H1 (cell line): ENCODE results near the gene ARL3. TPM values are rescaled to one million over a fixed set of nuclear protein-coding genes. Genes with fewer than 3 reads are reported as not detected.

Source experiments
- CTCF ChIA-PET: fragments of 300-600 bp; sonication (Branson Sonifier 250); formaldehyde crosslinking; loops from one replicate; lab custom pipeline; 2021; ENCODE audit not compliant: partially characterized antibody; lab: Charles Lee
- POLR2A ChIA-PET: fragments of 300-600 bp; sonication (Branson Sonifier 250); formaldehyde crosslinking; loops from one replicate; lab custom pipeline; 2021; ENCODE audit warnings: inconsistent platforms; ENCODE audit not compliant: partially characterized antibody; lab: Charles Lee
- DNase-seq, 2 experiments: peaks; one replicate each; pipeline versions ENCODE4 v3.0.0 to v3.0.0-alpha.2; 2010 to 2022; ENCODE audit warnings: low spot score in 2 of 2, low read depth in 1 of 2, mixed read lengths in 1 of 2
- FAIRE-seq: peaks from 2 replicates; lab custom pipeline; 2011; peaks lifted over from hg19 to GRCh38; lab: Jason Lieb, UNC
- H2AFZ ChIP-seq: 2 replicates; pipeline ENCODE4 v1.8.1; 2012; ENCODE audit warnings: low read length, inconsistent platforms
- H2AK5ac ChIP-seq: 2 replicates; pipeline ENCODE4 v1.6.1; 2013; ENCODE audit warnings: low read depth, low read length
- H2BK120ac ChIP-seq: replicated peaks from 2 replicates; pipeline ENCODE3; 2013; ENCODE audit warnings: low read depth, low read length, inconsistent platforms
- H2BK12ac ChIP-seq: 2 replicates; pipeline ENCODE4 v1.6.1; 2013; ENCODE audit warnings: low read depth, low read length
- H2BK15ac ChIP-seq: 2 replicates; pipeline ENCODE4 v1.6.1; 2013; ENCODE audit warnings: low read length
- H2BK20ac ChIP-seq: 2 replicates; pipeline ENCODE4 v1.6.1; 2013; ENCODE audit warnings: low read length
- H2BK5ac ChIP-seq: 2 replicates; pipeline ENCODE4 v1.6.1; 2013; ENCODE audit warnings: low read depth, low read length
- H3K14ac ChIP-seq: 2 replicates; pipeline ENCODE4 v1.6.1; 2013; ENCODE audit warnings: inconsistent platforms; ENCODE audit not compliant: insufficient read length
- H3K18ac ChIP-seq: 2 replicates; pipeline ENCODE4 v1.6.1; 2013; ENCODE audit warnings: low read length; ENCODE audit errors: extremely low read depth
- H3K23ac ChIP-seq: 2 replicates; pipeline ENCODE4 v1.6.1; 2013; ENCODE audit warnings: inconsistent platforms; ENCODE audit not compliant: insufficient read length
- H3K23me2 ChIP-seq: 2 replicates; pipeline ENCODE4 v1.6.1; 2013; ENCODE audit warnings: low read depth, low read length
- H3K27ac ChIP-seq: 2 replicates; pipeline ENCODE4 v1.6.1; 2011; ENCODE audit warnings: low read depth, low read length, inconsistent platforms
- H3K27me3 ChIP-seq, 4 experiments: replicated peaks in 1 of 4; 1 replicate in 1 of 4; 2 replicates in 3 of 4; pipeline versions ENCODE4 v1.6.1 to v1.8.1; 2011 to 2013; ENCODE audit warnings: low read length in 3 of 4, mild to moderate bottlenecking in 3 of 4, inconsistent platforms in 2 of 4, mixed read lengths in 2 of 4, moderate library complexity in 1 of 4; ENCODE audit not compliant: control insufficient read depth in 3 of 4, insufficient read depth in 3 of 4; ENCODE audit errors: extremely low read depth in 1 of 4
- H3K36me3 ChIP-seq, 4 experiments: 2 replicates each; pipeline versions ENCODE4 v1.6.1 to v1.8.1; 2011 to 2013; ENCODE audit warnings: mild to moderate bottlenecking in 4 of 4, low read length in 3 of 4, moderate library complexity in 2 of 4, control low read depth in 1 of 4, inconsistent platforms in 1 of 4; ENCODE audit not compliant: insufficient read depth in 4 of 4, control insufficient read depth in 2 of 4
- H3K4ac ChIP-seq: replicated peaks from 2 replicates; pipeline ENCODE3; 2013; ENCODE audit warnings: low read length, low read depth, mixed read lengths, inconsistent platforms; ENCODE audit not compliant: insufficient read length
- H3K4me1 ChIP-seq, 4 experiments: replicated peaks in 1 of 4; 1 replicate in 1 of 4; 2 replicates in 3 of 4; pipeline versions ENCODE4 v1.6.1 to v1.8.1; 2011 to 2013; ENCODE audit warnings: low read length in 3 of 4, inconsistent platforms in 2 of 4, mixed read lengths in 1 of 4; ENCODE audit not compliant: insufficient read depth in 4 of 4, control insufficient read depth in 3 of 4
- H3K4me2 ChIP-seq, 2 experiments: 2 replicates each; pipeline versions ENCODE4 v1.6.1 to v1.8.1; 2011 to 2013; ENCODE audit warnings: low read depth in 2 of 2, low read length in 2 of 2, control low read depth in 1 of 2, inconsistent platforms in 1 of 2, mild to moderate bottlenecking in 1 of 2; ENCODE audit not compliant: insufficient read depth in 1 of 2
- H3K4me3 ChIP-seq, 4 experiments: fragments of 200-600, 300-600 bp in 1 of 4; sonication (generic), shearing (Covaris generic), sonication (Bioruptor Twin) in 1 of 4; 2 replicates each; pipeline versions ENCODE4 v1.5.1 to v1.8.1; 2011 to 2016; ENCODE audit warnings: low read length in 4 of 4, low read depth in 3 of 4, control low read depth in 2 of 4, inconsistent platforms in 2 of 4, mild to moderate bottlenecking in 2 of 4, mixed read lengths in 1 of 4, moderate library complexity in 1 of 4; ENCODE audit not compliant: insufficient read depth in 2 of 4; ENCODE audit errors: extremely low read depth in 1 of 4
- H3K56ac ChIP-seq: replicated peaks from 2 replicates; pipeline ENCODE3; 2013; ENCODE audit warnings: low read depth, mild to moderate bottlenecking, mixed read lengths, low read length, inconsistent platforms; ENCODE audit not compliant: insufficient read length
- H3K79me1 ChIP-seq: 2 replicates; pipeline ENCODE4 v1.6.1; 2013; ENCODE audit warnings: low read depth, low read length, control low read depth
- H3K79me2 ChIP-seq, 2 experiments: 2 replicates each; pipeline versions ENCODE4 v1.6.1 to v1.8.1; 2012 to 2013; ENCODE audit warnings: low read length in 2 of 2, mild to moderate bottlenecking in 2 of 2, inconsistent platforms in 1 of 2; ENCODE audit not compliant: insufficient read depth in 2 of 2, control insufficient read depth in 1 of 2
- H3K9ac ChIP-seq, 4 experiments: replicated peaks in 1 of 4; 1 replicate in 1 of 4; 2 replicates in 3 of 4; pipeline versions ENCODE4 v1.6.1 to v1.8.1; 2011 to 2013; ENCODE audit warnings: low read depth in 3 of 4, low read length in 3 of 4, control low read depth in 2 of 4, mild to moderate bottlenecking in 2 of 4, moderate library complexity in 2 of 4, inconsistent platforms in 1 of 4; ENCODE audit errors: extremely low read depth in 1 of 4
- H3K9me3 ChIP-seq, 2 experiments: 2 replicates each; pipeline versions ENCODE4 v1.6.1 to v1.8.1; 2012 to 2013; ENCODE audit warnings: mild to moderate bottlenecking in 2 of 2, moderate library complexity in 2 of 2, control low read depth in 1 of 2, inconsistent platforms in 1 of 2, low read depth in 1 of 2, low read length in 1 of 2, mixed read lengths in 1 of 2; ENCODE audit not compliant: insufficient read depth in 2 of 2
- H4K20me1 ChIP-seq, 2 experiments: replicated peaks in 1 of 2; 2 replicates each; pipeline versions ENCODE3 to v1.8.1; 2011 to 2013; ENCODE audit warnings: inconsistent platforms in 2 of 2, low read length in 2 of 2, mild to moderate bottlenecking in 1 of 2; ENCODE audit not compliant: insufficient read depth in 2 of 2, control insufficient read depth in 1 of 2
- H4K5ac ChIP-seq: 2 replicates; pipeline ENCODE4 v1.6.1; 2013; ENCODE audit warnings: low read length, low read depth, mixed read lengths, inconsistent platforms; ENCODE audit not compliant: insufficient read length
- H4K8ac ChIP-seq: 2 replicates; pipeline ENCODE4 v1.8.0; 2013; ENCODE audit warnings: mild to moderate bottlenecking, moderate library complexity, low read length, inconsistent platforms; ENCODE audit not compliant: insufficient read depth; ENCODE audit errors: extremely low read depth
- H4K91ac ChIP-seq: replicated peaks from 2 replicates; pipeline ENCODE3; 2013; ENCODE audit warnings: low read length, mixed read lengths, inconsistent platforms; ENCODE audit not compliant: insufficient read length
- BACH1 ChIP-seq: IDR thresholded peaks from 2 replicates; pipeline ENCODE4 v1.6.1; 2012; ENCODE audit warnings: low read length, improper control_type of control experiment
- BCL11A ChIP-seq, 2 experiments: IDR thresholded peaks; one replicate each; pipeline ENCODE4 v1.6.1; 2011; ENCODE audit warnings: low read depth in 2 of 2, low read length in 2 of 2, mild to moderate bottlenecking in 2 of 2
- CBX8 ChIP-seq: fragments of 300-800, 300-1000 bp; sonication (generic); IDR thresholded peaks from 2 replicates; pipeline ENCODE4 v1.7.1; 2016; ENCODE audit warnings: low read depth, low read length, borderline replicate concordance
- CEBPB ChIP-seq: IDR thresholded peaks from 2 replicates; pipeline ENCODE4 v1.6.1; 2012; ENCODE audit warnings: low read depth, low read length
- CHD1 ChIP-seq: IDR thresholded peaks from 2 replicates; pipeline ENCODE4 v1.6.1; 2012; ENCODE audit warnings: low read depth, low read length, improper control_type of control experiment
- EGR1 ChIP-seq: IDR thresholded peaks from 2 replicates; pipeline ENCODE4 v1.6.1; 2011; ENCODE audit warnings: low read depth, low read length, borderline replicate concordance
- EP300 ChIP-seq, 2 experiments: IDR thresholded peaks; 1 replicate in 1 of 2; 2 replicates in 1 of 2; pipeline ENCODE4 v1.6.1; 2011 to 2012; ENCODE audit warnings: low read depth in 2 of 2, low read length in 2 of 2, mild to moderate bottlenecking in 2 of 2, borderline replicate concordance in 1 of 2, inconsistent platforms in 1 of 2, moderate library complexity in 1 of 2
- KDM5A ChIP-seq: fragments of 200-600 bp; IDR thresholded peaks from 2 replicates; pipeline ENCODE4 v1.7.1; 2012; ENCODE audit warnings: mild to moderate bottlenecking, low read length, inconsistent platforms, mixed read lengths
- TEAD4 ChIP-seq: IDR thresholded peaks from 2 replicates; pipeline ENCODE4 v1.6.1; 2012; ENCODE audit warnings: low read depth, low read length, inconsistent platforms, mixed read lengths
- WGBS, 2 experiments: shearing (Covaris generic) in 1 of 2; methylation state at CpG; one replicate each; pipeline versions ENCODE4 v1.1.6 to v1.1.7; 2013 to 2015; ENCODE audit warnings: low lambda C conversion rate in 2 of 2, mixed read lengths in 2 of 2, inconsistent platforms in 1 of 2, low coverage in 1 of 2, missing lambda C conversion rate in 1 of 2; ENCODE audit not compliant: insufficient replicate concordance in 2 of 2, insufficient coverage in 1 of 2, insufficient read length in 1 of 2; ENCODE audit errors: extremely low coverage in 1 of 2, missing lambda C conversion rate in 1 of 2; 5-methylcytosine and 5-hydroxymethylcytosine counted together
- polyA plus RNA-seq, 7 experiments: library from polyadenylated mRNA; depleted of rRNA in 3 of 7; stranded (reverse) in 5 of 7; unstranded in 2 of 7; fragments of >200 nt in 5 of 7; fragments of 200-250 nt in 2 of 7; gene quantifications; 1 replicate in 5 of 7; 2 replicates in 1 of 7; 4 replicates in 1 of 7; pipeline versions ENCODE4 v1.2.1 to v1.2.3, GENCODE V29; 2011 to 2013; ENCODE audit warnings: missing spikeins in 2 of 7, mixed read lengths in 2 of 7
- total RNA-seq: library from RNA; stranded (reverse); fragmentation: NEBNext Ultra II Directional; extraction: Animal tissue kit (Norgen Biotek cat#: 25700); gene quantifications from 2 replicates; pipeline ENCODE4 v1.2.1, GENCODE V29; 2021
- TF ChIP-seq, protein P1 (sequence below): IDR thresholded peaks from 2 replicates; pipeline ENCODE4 v1.6.1; 2012; ENCODE audit warnings: inconsistent platforms
- TF ChIP-seq, protein P2 (sequence below): IDR thresholded peaks from 2 replicates; pipeline ENCODE4 v1.6.1; 2012; ENCODE audit warnings: low read length, inconsistent platforms

Gene ARL3
- total and polyA plus RNA-seq, 2 of the 8 experiments (the other 6 are each of a cell fraction or from before 2014, with no cell fraction given), result 8.8 to 16.2 TPM

DNA sequence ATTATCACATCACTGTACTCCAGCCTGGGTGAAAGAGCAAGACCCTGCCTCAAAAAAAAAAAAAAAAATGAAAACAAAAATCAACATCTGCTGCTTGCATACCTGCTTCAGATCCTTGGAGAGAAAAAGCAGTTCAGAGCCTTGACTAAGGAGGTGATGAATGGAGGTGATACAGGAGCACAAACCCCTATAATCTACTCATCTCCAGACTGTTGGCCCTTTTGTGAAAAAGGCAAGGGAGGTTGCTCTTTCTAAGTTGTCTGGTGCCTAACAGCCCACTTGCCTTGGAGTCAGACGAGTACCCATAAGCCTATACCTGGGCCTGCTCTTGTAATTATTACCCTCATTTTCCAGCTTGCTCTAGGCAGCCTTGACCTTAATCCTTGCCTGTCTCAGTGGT lies 1.7 kb upstream of the ARL3 start:
- DNase-seq (no peak), FAIRE-seq (no peak)
- H2AFZ ChIP-seq, result no peak overlapping the region
- peak overlapping the region; percentile 78 to 83 for H3K4me2 ChIP-seq
- no peak overlapping the region for H2BK15ac ChIP-seq
- ChIA-PET CTCF (interaction anchor here (1.2 to 1.3 kb wide), 2 partner anchors 41 to 47 kb away, joined by 3 read pairs; no protein-coding TSS in a partner anchor), POLR2A (interaction anchor here (0.6 to 7.3 kb wide), 6 partner anchors 10 to 138 kb away, joined by 4 to 53 read pairs (median 10); partner anchors contain the start of genes BORCS7 and WBP1L)
- peaks cover 0 to 73% of the 10 kb centered on the region in 2 experiments; a peak in 2 of 4 replicates for H3K79me2 ChIP-seq
- peaks cover 0 to 17% (median 2%) of the 10 kb centered on the region in 4 experiments; a peak in 4 of 8 replicates for H3K36me3 ChIP-seq
- peaks cover 2 to 12% of the 10 kb centered on the region in 2 experiments for H4K20me1 ChIP-seq
- no peak overlapping the region for H3K56ac ChIP-seq
- no peak overlapping the region for H2BK120ac ChIP-seq
- H3K27me3 ChIP-seq, result no peaks in the 10 kb centered on the region
- no peak overlapping the region for H3K14ac ChIP-seq
- no peak overlapping the region for H2BK20ac ChIP-seq
- peak overlapping the region in 1 of 4 experiments; percentile 96; a peak in 2 of 8 replicates for H3K4me3 ChIP-seq
- peaks cover 8% of the 10 kb centered on the region; the same call in 1 of the 2 replicates for H3K23me2 ChIP-seq
- no peak overlapping the region for H3K27ac ChIP-seq
- H2BK12ac ChIP-seq, result no peak overlapping the region
- no peak overlapping the region; the same call in 1 of the 2 replicates for H2AK5ac ChIP-seq
- H3K4ac ChIP-seq, result no peak overlapping the region
- H3K18ac ChIP-seq, result no peak overlapping the region
- no peak overlapping the region for H2BK5ac ChIP-seq
- peaks cover 5 to 22% (median 14%) of the 10 kb centered on the region in 4 experiments; a peak in 6 of 7 replicates for H3K4me1 ChIP-seq
- no peak overlapping the region for H3K9ac ChIP-seq
- 84% methylated on average over 1 of the region's 1 CpG; no CpG with 5 or more reads in 1 of the 2 experiments for WGBS, 2 experiments
- peaks cover 4% of the 10 kb centered on the region; the same call in 1 of the 2 replicates for H3K79me1 ChIP-seq
- no peak overlapping the region for H4K91ac ChIP-seq
- H3K23ac ChIP-seq, result no peak overlapping the region
- no peaks in the 10 kb centered on the region for H3K9me3 ChIP-seq
- H4K5ac ChIP-seq, result no peak overlapping the region
- H4K8ac ChIP-seq, result no peak overlapping the region
- no peak for TF ChIP-seq BACH1
- TF ChIP-seq, protein P1, sequence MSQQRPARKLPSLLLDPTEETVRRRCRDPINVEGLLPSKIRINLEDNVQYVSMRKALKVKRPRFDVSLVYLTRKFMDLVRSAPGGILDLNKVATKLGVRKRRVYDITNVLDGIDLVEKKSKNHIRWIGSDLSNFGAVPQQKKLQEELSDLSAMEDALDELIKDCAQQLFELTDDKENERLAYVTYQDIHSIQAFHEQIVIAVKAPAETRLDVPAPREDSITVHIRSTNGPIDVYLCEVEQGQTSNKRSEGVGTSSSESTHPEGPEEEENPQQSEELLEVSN, result no peak
- no peak for TF ChIP-seq BCL11A (IDR thresholded peaks at IDR 0.05; ENCODE audit: low read depth in 2 of 2, low read length in 2 of 2)
- TF ChIP-seq, protein P2, sequence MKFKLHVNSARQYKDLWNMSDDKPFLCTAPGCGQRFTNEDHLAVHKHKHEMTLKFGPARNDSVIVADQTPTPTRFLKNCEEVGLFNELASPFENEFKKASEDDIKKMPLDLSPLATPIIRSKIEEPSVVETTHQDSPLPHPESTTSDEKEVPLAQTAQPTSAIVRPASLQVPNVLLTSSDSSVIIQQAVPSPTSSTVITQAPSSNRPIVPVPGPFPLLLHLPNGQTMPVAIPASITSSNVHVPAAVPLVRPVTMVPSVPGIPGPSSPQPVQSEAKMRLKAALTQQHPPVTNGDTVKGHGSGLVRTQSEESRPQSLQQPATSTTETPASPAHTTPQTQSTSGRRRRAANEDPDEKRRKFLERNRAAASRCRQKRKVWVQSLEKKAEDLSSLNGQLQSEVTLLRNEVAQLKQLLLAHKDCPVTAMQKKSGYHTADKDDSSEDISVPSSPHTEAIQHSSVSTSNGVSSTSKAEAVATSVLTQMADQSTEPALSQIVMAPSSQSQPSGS, result no peak
- TF ChIP-seq TEAD4, result no peak
- TF ChIP-seq CHD1, result no peak
- no peak for TF ChIP-seq CEBPB
- no peak for TF ChIP-seq EGR1
- TF ChIP-seq CBX8, result no peak
- no peak for TF ChIP-seq KDM5A
- TF ChIP-seq EP300 (IDR thresholded peaks at IDR 0.05; ENCODE audit: borderline replicate concordance in 1 of 2, low read depth in 2 of 2, low read length in 2 of 2), result no peak
